ENCODE measurements around the gene CIB4. TPM values are rescaled to one million over a fixed set of nuclear protein-coding genes. Genes with fewer than 3 reads are reported as not detected.

Gene CIB4
- total RNA-seq, 1 donor from 2014 or later, result not detected

GRCh38 chr2:26634636-26635230, 6.4 kb downstream of the CIB4 start:
- no peaks in the 10 kb centered on the region for H3K9me3 ChIP-seq
- no peaks in the 10 kb centered on the region for H3K27me3 ChIP-seq
- no peaks in the 10 kb centered on the region for H3K4me1 ChIP-seq
- intact Hi-C loops (cut with DNase I), result no loop called here
- no peaks in the 10 kb centered on the region for H3K36me3 ChIP-seq
- H3K27ac ChIP-seq, result no peak overlapping the region
- H3K4me3 ChIP-seq, result no peak overlapping the region
- DNase-seq (ENCODE audit: extremely low spot score in 2 of 2), result no peak
- TF ChIP-seq POLR2A (IDR thresholded peaks at IDR 0.05) (no peak), CTCF (IDR thresholded peaks at IDR 0.05) (no peak), POLR2AphosphoS5 (IDR thresholded peaks at IDR 0.05; ENCODE audit: insufficient read depth in 1 of 2, low read depth in 1 of 2) (no peak)

GRCh38 chr2:26633993-26634595, 7.1 kb downstream of the CIB4 start:
- no peaks in the 10 kb centered on the region for H3K36me3 ChIP-seq
- no peak overlapping the region for H3K4me3 ChIP-seq
- no peaks in the 10 kb centered on the region for H3K9me3 ChIP-seq
- no peaks in the 10 kb centered on the region for H3K4me1 ChIP-seq
- H3K27me3 ChIP-seq, result no peaks in the 10 kb centered on the region
- H3K27ac ChIP-seq, result no peak overlapping the region
- no peak for DNase-seq (ENCODE audit: extremely low spot score in 2 of 2)
- TF ChIP-seq POLR2AphosphoS5 (IDR thresholded peaks at IDR 0.05; ENCODE audit: insufficient read depth in 1 of 2, low read depth in 1 of 2), result no peak
- no peak for TF ChIP-seq POLR2A (IDR thresholded peaks at IDR 0.05)
- no peak for TF ChIP-seq CTCF (IDR thresholded peaks at IDR 0.05)
- intact Hi-C loops (cut with DNase I), result no loop called here

GRCh38 chr2:26633351-26633945, 7.7 kb downstream of the CIB4 start:
- Histone ChIP-seq H3K9me3 (no peaks in the 10 kb centered on the region), H3K27me3 (no peaks in the 10 kb centered on the region), H3K4me3 (no peak overlapping the region), H3K4me1 (no peaks in the 10 kb centered on the region), H3K27ac (no peak overlapping the region), H3K36me3 (no peaks in the 10 kb centered on the region)
- DNase-seq (ENCODE audit: extremely low spot score in 2 of 2), result no peak
- TF ChIP-seq CTCF (IDR thresholded peaks at IDR 0.05) (no peak), POLR2A (IDR thresholded peaks at IDR 0.05) (no peak), POLR2AphosphoS5 (IDR thresholded peaks at IDR 0.05; ENCODE audit: insufficient read depth in 1 of 2, low read depth in 1 of 2) (no peak)
- intact Hi-C loops (cut with DNase I), result no loop called here

- TF ChIP-seq CTCF (IDR thresholded peaks at IDR 0.05) (no peak), POLR2AphosphoS5 (IDR thresholded peaks at IDR 0.05; ENCODE audit: insufficient read depth in 1 of 2, low read depth in 1 of 2) (no peak), POLR2A (IDR thresholded peaks at IDR 0.05) (no peak)
- H3K9me3 ChIP-seq, result no peaks in the 10 kb centered on the region
- intact Hi-C loops (cut with DNase I), result no loop called here
Observed at GRCh38 chr2:26632624-26633185, 8.5 kb downstream of the CIB4 start.

More at GRCh38 chr2:26632624-26633185, 8.5 kb downstream of the CIB4 start:
- Histone ChIP-seq H3K4me3 (no peak overlapping the region), H3K36me3 (no peaks in the 10 kb centered on the region), H3K27me3 (no peaks in the 10 kb centered on the region), H3K4me1 (no peaks in the 10 kb centered on the region), H3K27ac (no peak overlapping the region)
- no peak for DNase-seq (ENCODE audit: extremely low spot score in 2 of 2)

Measured in vagina (tissue), 2 donors.